A549 (cell line): Measurements from ENCODE around the gene DCLK1. TPM values are rescaled to one million over a fixed set of nuclear protein-coding genes. Genes with fewer than 3 reads are reported as not detected.

Experiments
- ATAC-seq, 2 experiments: fragments of 200-7000 bp in 1 of 2; fragments of >200 bp in 1 of 2; cut with Nextera tagmentation in 1 of 2; cut with Tn5 transposase in 1 of 2; 3 replicates each; pipeline versions ENCODE4 v1.8.0 to v1.9.1; 2018 to 2020; ENCODE audit warnings: mild to moderate bottlenecking in 1 of 2, moderate library complexity in 1 of 2
- CTCF ChIA-PET: fragments of 300-600 bp; sonication (Branson Sonifier 250); formaldehyde crosslinking; extraction: SDS; loops from one replicate; lab custom pipeline; 2021; ENCODE audit warnings: antibody characterized with exemption, inconsistent platforms; lab: Yijun Ruan, JAX
- POLR2A ChIA-PET: fragments of 350-600 bp; formaldehyde crosslinking; extraction: SDS; loops from one replicate; lab custom pipeline; 2021; ENCODE audit warnings: antibody characterized with exemption, inconsistent platforms; lab: Yijun Ruan, JAX
- DNase-seq, 2 experiments: peaks; one replicate each; pipeline versions ENCODE4 v3.0.0 to v3.0.0-alpha.2; 2011 to 2016; ENCODE audit warnings: low read depth in 1 of 2, low spot score in 1 of 2
- FAIRE-seq: peaks from 2 replicates; lab custom pipeline; 2011; peaks lifted over from hg19 to GRCh38; lab: Jason Lieb, UNC
- H3K27ac ChIP-seq, 2 experiments: fragments of >200 bp; sonication (Bioruptor Twin); formaldehyde crosslinking; 3 replicates each; pipeline ENCODE4 v1.5.1; 2016 to 2017
- H3K4me1 ChIP-seq: fragments of >200 bp; sonication (Bioruptor Twin); formaldehyde crosslinking; 3 replicates; pipeline ENCODE4 v1.6.1; 2016
- H3K4me2 ChIP-seq: fragments of >200 bp; sonication (Bioruptor Twin); formaldehyde crosslinking; 3 replicates; pipeline ENCODE4 v1.6.1; 2016
- H3K4me3 ChIP-seq: fragments of >200 bp; sonication (Bioruptor Twin); formaldehyde crosslinking; 3 replicates; pipeline ENCODE4 v1.5.1; 2016
- H3K9me3 ChIP-seq: fragments of >200 bp; sonication (Bioruptor Twin); formaldehyde crosslinking; 3 replicates; pipeline ENCODE4 v1.6.1; 2016
- ATOH8 ChIP-seq: fragments of 250-450 bp; sonication (Bioruptor Pico); IDR thresholded peaks from 2 replicates; pipeline ENCODE4 v1.5.0; 2020; ENCODE audit warnings: low read depth, mild to moderate bottlenecking, moderate library complexity
- BCL3 ChIP-seq: fragments of >200 bp; sonication (Bioruptor Twin); formaldehyde crosslinking; IDR thresholded peaks from 3 replicates; pipeline ENCODE4 v1.6.1; 2016
- GATA3 ChIP-seq: IDR thresholded peaks from 2 replicates; pipeline ENCODE4 v1.6.1; 2012; ENCODE audit warnings: borderline replicate concordance
- HDAC2 ChIP-seq: fragments of 200-600 bp; sonication (generic); IDR thresholded peaks from 2 replicates; pipeline ENCODE4 v1.6.1; 2016
- HES2 ChIP-seq: fragments of >200 bp; sonication (Bioruptor Twin); formaldehyde crosslinking; IDR thresholded peaks from 2 replicates; pipeline ENCODE4 v1.6.1; 2016
- HMGXB4 ChIP-seq: fragments of 250-450 bp; sonication (Bioruptor Pico); IDR thresholded peaks from 2 replicates; pipeline ENCODE4 v1.5.0; 2021; ENCODE audit warnings: mild to moderate bottlenecking, moderate library complexity, borderline replicate concordance
- HOXA7 ChIP-seq: fragments of 250-450 bp; sonication (Bioruptor Pico); IDR thresholded peaks from 2 replicates; pipeline ENCODE4 v1.5.0; 2020; ENCODE audit warnings: mild to moderate bottlenecking, moderate library complexity
- HOXB5 ChIP-seq: fragments of 250-450 bp; sonication (Bioruptor Pico); IDR thresholded peaks from 2 replicates; pipeline ENCODE4 v1.5.0; 2020; ENCODE audit warnings: mild to moderate bottlenecking, moderate library complexity
- JUN ChIP-seq, 2 experiments: fragments of >200 bp; sonication (Bioruptor Twin); formaldehyde crosslinking; IDR thresholded peaks; 2 replicates in 1 of 2; 3 replicates in 1 of 2; pipeline ENCODE4 v1.6.1; 2016 to 2017
- KDM1A ChIP-seq: fragments of 200-600 bp; sonication (generic); IDR thresholded peaks from 2 replicates; pipeline ENCODE4 v1.6.1; 2016; ENCODE audit warnings: low read depth, mild to moderate bottlenecking
- NFE2L2 ChIP-seq: fragments of 150-350 bp; conservative IDR thresholded peaks from 2 replicates; pipeline ENCODE4 v1.6.1; 2014; ENCODE audit warnings: low read length
- NPAS2 ChIP-seq: fragments of 250-450 bp; sonication (Bioruptor Pico); IDR thresholded peaks from 2 replicates; pipeline ENCODE4 v1.8.0; 2022; ENCODE audit warnings: mild to moderate bottlenecking, moderate library complexity, borderline replicate concordance
- POLR2AphosphoS2 ChIP-seq: conservative IDR thresholded peaks from 2 replicates; pipeline ENCODE4 v1.6.1; 2012; ENCODE audit warnings: low read length, improper control_type of control experiment, inconsistent platforms
- RAD21 ChIP-seq, 2 experiments: fragments of >200 bp in 1 of 2; sonication (Bioruptor Twin) in 1 of 2; formaldehyde crosslinking in 1 of 2; IDR thresholded peaks in 1 of 2; conservative IDR thresholded peaks in 1 of 2; 2 replicates in 1 of 2; 3 replicates in 1 of 2; pipeline ENCODE4 v1.6.1; 2012 to 2018; ENCODE audit warnings: inconsistent platforms in 1 of 2
- RCOR1 ChIP-seq: fragments of 150-350 bp; IDR thresholded peaks from 2 replicates; pipeline ENCODE4 v1.6.1; 2014; ENCODE audit warnings: antibody characterized with exemption, low read length, low read depth
- REST ChIP-seq: fragments of 200-600 bp; sonication (generic); IDR thresholded peaks from 2 replicates; pipeline ENCODE4 v1.6.1; 2016; ENCODE audit warnings: antibody characterized with exemption, mild to moderate bottlenecking, moderate library complexity
- RFX5 ChIP-seq: fragments of 450-650 bp; IDR thresholded peaks from 2 replicates; pipeline ENCODE4 v1.7.1; 2014; ENCODE audit warnings: antibody characterized with exemption, mild to moderate bottlenecking, moderate library complexity
- RNF2 ChIP-seq: fragments of 200-600 bp; sonication (generic); IDR thresholded peaks from 2 replicates; pipeline ENCODE4 v1.6.1; 2016; ENCODE audit warnings: low read depth, mild to moderate bottlenecking, antibody characterized with exemption, moderate library complexity, borderline replicate concordance
- ZFP36 ChIP-seq: fragments of 450-650 bp; IDR thresholded peaks from 2 replicates; pipeline ENCODE4 v1.6.1; 2014; ENCODE audit warnings: borderline replicate concordance; ENCODE audit not compliant: partially characterized antibody
- ZNF302 ChIP-seq: fragments of 250-450 bp; sonication (Bioruptor Pico); IDR thresholded peaks from 2 replicates; pipeline ENCODE4 v1.9.0; 2021; ENCODE audit warnings: inconsistent platforms, mild to moderate bottlenecking, moderate library complexity
- WGBS: methylation state at CpG from one replicate; pipeline ENCODE4 v1.1.6; 2017; ENCODE audit errors: missing lambda C conversion rate; 5-methylcytosine and 5-hydroxymethylcytosine counted together
- polyA plus RNA-seq, 4 experiments: library from polyadenylated mRNA; depleted of rRNA in 3 of 4; stranded (reverse); fragments of >200 nt; fragmentation: RNase III in 1 of 4; extraction: RNeasy Plus Mini Kit Qiagen cat#74134 plus additional on column Dnase treatment in 1 of 4; gene quantifications; 2 replicates in 3 of 4; 3 replicates in 1 of 4; pipeline ENCODE4 v1.2.3, GENCODE V29; 2011 to 2017

The DCLK1 gene
- polyA plus RNA-seq, 2 of the 4 experiments (the other 2 are of a cell fraction), result 0.13 to 0.21 TPM

- no peak overlapping the region for H3K4me3 ChIP-seq
- DNase-seq, result no peak
- TF ChIP-seq ZNF302 (CRISPR knock-in tag) (no peak), HOXB5 (CRISPR knock-in tag) (no peak), ZFP36 (no peak), NPAS2 (no peak), RNF2 (no peak), RFX5 (no peak), RCOR1 (no peak), RAD21 (conservative IDR thresholded peaks at IDR 0.05 in 1 of 2, IDR thresholded peaks at IDR 0.05 in 1 of 2) (no peak), HDAC2 (no peak), KDM1A (no peak)
- no peak for ATAC-seq
- ChIA-PET POLR2A (no interaction called here), CTCF (interaction anchor here (1.4 kb wide), 1 partner anchor 11 kb away, joined by 5 read pairs; no protein-coding TSS in a partner anchor)
- WGBS, result 61% methylated on average over 3 of the region's 3 CpGs
- no peak for FAIRE-seq
- peaks cover 14% of the 10 kb centered on the region; the same call in 2 of the 3 replicates for H3K4me1 ChIP-seq
- no peak overlapping the region for H3K27ac ChIP-seq
- no peak overlapping the region for H3K4me2 ChIP-seq
- H3K9me3 ChIP-seq, result no peaks in the 10 kb centered on the region
Observed at GRCh38 chr13:35794734-35795389, 336.3 kb downstream of the DCLK1 start.

GRCh38 chr13:35793823-35794222 is 337.4 kb downstream of the DCLK1 start:
- Histone ChIP-seq H3K4me3 (no peak overlapping the region), H3K4me2 (no peak overlapping the region), H3K4me1 (peaks cover 14% of the 10 kb centered on the region; the same call in 2 of the 3 replicates), H3K27ac (no peak overlapping the region), H3K9me3 (no peaks in the 10 kb centered on the region)
- POLR2A ChIA-PET, result no interaction called here
- no peak for TF ChIP-seq ZNF302 (CRISPR knock-in tag)
- no peak for TF ChIP-seq POLR2AphosphoS2
- no peak for TF ChIP-seq REST
- TF ChIP-seq HMGXB4 (CRISPR knock-in tag), result no peak
- no peak for TF ChIP-seq GATA3
- TF ChIP-seq BCL3, result no peak
- no peak for TF ChIP-seq RCOR1
- no peak for TF ChIP-seq HOXA7 (CRISPR knock-in tag)
- no peak for TF ChIP-seq NPAS2
- TF ChIP-seq ATOH8 (CRISPR knock-in tag), result no peak
- TF ChIP-seq ZFP36, result no peak
- no peak for TF ChIP-seq HES2
- TF ChIP-seq JUN (IDR thresholded peaks at IDR 0.05), result no peak
- no peak for TF ChIP-seq NFE2L2
- CTCF ChIA-PET, result no interaction called here
- ATAC-seq (no peak), DNase-seq (no peak), FAIRE-seq (no peak)
